Measurements from ENCODE around the gene EIF4A3.

- TF ChIP-seq CTCF (IDR thresholded peaks at IDR 0.05 in 4 of 5, conservative IDR thresholded peaks at IDR 0.05 in 1 of 5) (no peak), POLR2A (IDR thresholded peaks at IDR 0.05) (no peak)
These were observed 26.2 kb upstream of the EIF4A3 start for GRCh38 chr17:80173126-80173525.
